WTC11 (cell line): ENCODE measurements around the gene MARVELD1. TPM values are rescaled to one million over a fixed set of nuclear protein-coding genes. Genes with fewer than 3 reads are reported as not detected.

Source experiments
- ATAC-seq: fragments of 200-7000 bp; cut with Tn5 transposase; 2 replicates; pipeline ENCODE4 v1.10.0; 2021; ENCODE audit warnings: mild to moderate bottlenecking, moderate library complexity
- CTCF ChIA-PET: fragments of 300-600 bp; sonication (Branson Sonifier 250); formaldehyde crosslinking; loops from one replicate; lab custom pipeline; 2021; ENCODE audit warnings: antibody characterized with exemption; lab: Charles Lee
- POLR2A ChIA-PET: fragments of 350-600 bp; sonication (Branson Sonifier 250); formaldehyde crosslinking; loops from one replicate; lab custom pipeline; 2021; ENCODE audit warnings: antibody characterized with exemption; lab: Charles Lee
- DNase-seq: peaks from one replicate; pipeline ENCODE4 v3.0.0; 2021; ENCODE audit warnings: low spot score
- H3K27ac Mint-ChIP-seq: 2 replicates; pipeline ENCODE4 v1.8.0; 2021; ENCODE audit warnings: mixed read lengths
- H3K27me3 Mint-ChIP-seq: 2 replicates; pipeline ENCODE4 v1.8.0; 2021; ENCODE audit warnings: low read depth, mild to moderate bottlenecking, moderate library complexity, mixed read lengths
- H3K36me3 Mint-ChIP-seq: 2 replicates; pipeline ENCODE4 v1.8.0; 2021; ENCODE audit warnings: mixed read lengths
- H3K4me1 Mint-ChIP-seq: 2 replicates; pipeline ENCODE4 v1.8.0; 2022; ENCODE audit warnings: mixed read lengths
- H3K4me3 Mint-ChIP-seq: 2 replicates; pipeline ENCODE4 v1.8.0; 2021; ENCODE audit warnings: mild to moderate bottlenecking, moderate library complexity, mixed read lengths
- H3K9me3 Mint-ChIP-seq: 2 replicates; pipeline ENCODE4 v1.8.0; 2021; ENCODE audit warnings: mixed read lengths
- GTF2I ChIP-seq: fragments of 250-450 bp; sonication (Bioruptor Pico); conservative IDR thresholded peaks from 2 replicates; pipeline ENCODE4 v1.4.0; 2021; ENCODE audit warnings: mild to moderate bottlenecking
- NR2C2 ChIP-seq: sonication (generic); formaldehyde crosslinking; IDR thresholded peaks from 2 replicates; pipeline ENCODE4 v1.8.0; 2022; ENCODE audit warnings: mild to moderate bottlenecking, missing genetic modification reagents
- RORB ChIP-seq: fragments of 250-450 bp; sonication (Bioruptor Pico); IDR thresholded peaks from 2 replicates; pipeline ENCODE4 v1.9.0; 2021; ENCODE audit warnings: mild to moderate bottlenecking
- SP1 ChIP-seq: sonication (generic); formaldehyde crosslinking; conservative IDR thresholded peaks from 2 replicates; pipeline ENCODE4 v1.8.1; 2022; ENCODE audit warnings: missing genetic modification reagents
- TCF7 ChIP-seq: sonication (generic); formaldehyde crosslinking; IDR thresholded peaks from 2 replicates; pipeline ENCODE4 v1.8.0; 2022; ENCODE audit warnings: mild to moderate bottlenecking, low read depth, missing genetic modification reagents, moderate library complexity
- ZNF263 ChIP-seq: sonication (generic); formaldehyde crosslinking; IDR thresholded peaks from 2 replicates; pipeline ENCODE4 v1.8.1; 2022; ENCODE audit warnings: low read depth, mild to moderate bottlenecking, moderate library complexity, missing genetic modification reagents
- ZNF396 ChIP-seq: fragments of 250-450 bp; sonication (Bioruptor Pico); IDR thresholded peaks from 2 replicates; pipeline ENCODE4 v1.8.0; 2021; ENCODE audit warnings: mild to moderate bottlenecking, moderate library complexity, borderline replicate concordance
- ZNF416 ChIP-seq: fragments of 250-450 bp; sonication (Bioruptor Pico); IDR thresholded peaks from 2 replicates; pipeline ENCODE4 v1.9.0; 2021; ENCODE audit warnings: mild to moderate bottlenecking, inconsistent platforms
- ZNF671 ChIP-seq: fragments of 250-450 bp; sonication (Bioruptor Pico); IDR thresholded peaks from 2 replicates; pipeline ENCODE4 v1.8.0; 2021; ENCODE audit warnings: mild to moderate bottlenecking
- total RNA-seq: library from RNA; stranded (reverse); gene quantifications from 3 replicates; pipeline ENCODE4 v1.2.3, GENCODE V29; 2021
- TF ChIP-seq, protein P1 (sequence below): sonication (generic); formaldehyde crosslinking; IDR thresholded peaks from 2 replicates; pipeline ENCODE4 v1.8.1; 2022; ENCODE audit warnings: missing genetic modification reagents, borderline replicate concordance
- TF ChIP-seq, protein P2 (sequence below): fragments of 200-600 bp; IDR thresholded peaks from 2 replicates; pipeline ENCODE4 v1.8.0; 2022; ENCODE audit warnings: antibody characterized with exemption
- TF ChIP-seq, protein P3 (sequence below): fragments of 250-450 bp; sonication (Bioruptor Pico); IDR thresholded peaks from 2 replicates; pipeline ENCODE4 v1.9.0; 2021; ENCODE audit warnings: mild to moderate bottlenecking
- TF ChIP-seq, protein P4 (sequence below): sonication (generic); formaldehyde crosslinking; IDR thresholded peaks from 2 replicates; pipeline ENCODE4 v1.8.1; 2022; ENCODE audit warnings: low read depth, mild to moderate bottlenecking, moderate library complexity, missing genetic modification reagents, borderline replicate concordance
- TF ChIP-seq, protein P5 (sequence below): sonication (generic); formaldehyde crosslinking; conservative IDR thresholded peaks from 2 replicates; pipeline ENCODE4 v1.8.1; 2023; ENCODE audit warnings: mild to moderate bottlenecking, low read depth, missing genetic modification reagents, moderate library complexity
- TF ChIP-seq, protein P6 (sequence below): sonication (generic); formaldehyde crosslinking; IDR thresholded peaks from 2 replicates; pipeline ENCODE4 v1.8.0; 2022; ENCODE audit warnings: mild to moderate bottlenecking, missing genetic modification reagents
- TF ChIP-seq, protein P7 (sequence below): fragments of 250-450 bp; sonication (Bioruptor Pico); IDR thresholded peaks from 2 replicates; pipeline ENCODE4 v1.9.0; 2021; ENCODE audit warnings: mild to moderate bottlenecking, borderline replicate concordance

The MARVELD1 gene
- total RNA-seq, 1 experiment from 2014 or later, result 37.7 TPM

DNA sequence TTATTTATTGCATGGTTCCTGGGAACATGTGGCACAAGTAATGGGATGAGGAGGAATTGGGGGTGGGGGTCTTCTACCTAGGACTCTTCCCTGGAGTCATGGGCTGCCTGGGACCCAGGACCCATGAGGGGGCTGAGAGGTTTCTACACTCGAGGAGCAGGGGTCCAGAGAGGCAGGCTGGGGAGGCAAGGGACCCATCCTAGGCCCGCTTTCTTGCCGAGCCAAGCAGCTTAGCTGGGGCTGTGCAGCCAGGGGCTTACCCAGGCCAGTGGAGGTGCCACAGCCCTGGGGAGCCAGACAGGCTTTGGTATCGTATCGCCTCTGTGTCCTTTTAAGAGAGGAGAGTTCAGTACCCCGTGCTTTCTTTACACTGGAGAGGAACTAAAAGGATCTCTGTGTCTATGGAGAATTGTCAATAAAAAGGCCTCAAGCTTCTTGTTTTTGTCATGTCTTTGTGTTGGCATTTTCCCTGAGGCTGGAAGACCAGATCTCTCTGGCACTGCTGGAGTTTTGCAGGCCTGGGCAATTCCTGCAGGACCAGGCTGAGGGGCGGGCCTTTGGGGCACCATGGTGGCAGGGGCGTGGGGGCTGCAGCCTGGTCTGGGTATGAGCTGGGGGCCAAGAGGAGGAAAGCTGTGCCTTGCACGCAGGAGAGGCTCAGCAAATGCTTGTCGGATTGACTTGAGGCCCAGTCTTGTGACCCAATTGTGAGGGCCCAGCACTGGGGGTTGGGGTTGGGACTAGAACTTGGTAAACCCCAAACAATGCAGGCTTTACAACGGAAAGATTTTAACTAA, 47.1 kb downstream of the MARVELD1 start (continued):
- TF ChIP-seq, protein P1, sequence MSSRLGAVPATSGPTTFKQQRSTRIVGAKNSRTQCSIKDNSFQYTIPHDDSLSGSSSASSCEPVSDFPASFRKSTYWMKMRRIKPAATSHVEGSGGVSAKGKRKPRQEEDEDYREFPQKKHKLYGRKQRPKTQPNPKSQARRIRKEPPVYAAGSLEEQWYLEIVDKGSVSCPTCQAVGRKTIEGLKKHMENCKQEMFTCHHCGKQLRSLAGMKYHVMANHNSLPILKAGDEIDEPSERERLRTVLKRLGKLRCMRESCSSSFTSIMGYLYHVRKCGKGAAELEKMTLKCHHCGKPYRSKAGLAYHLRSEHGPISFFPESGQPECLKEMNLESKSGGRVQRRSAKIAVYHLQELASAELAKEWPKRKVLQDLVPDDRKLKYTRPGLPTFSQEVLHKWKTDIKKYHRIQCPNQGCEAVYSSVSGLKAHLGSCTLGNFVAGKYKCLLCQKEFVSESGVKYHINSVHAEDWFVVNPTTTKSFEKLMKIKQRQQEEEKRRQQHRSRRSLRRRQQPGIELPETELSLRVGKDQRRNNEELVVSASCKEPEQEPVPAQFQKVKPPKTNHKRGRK (CRISPR knock-in tag), result no peak
- no peak for TF ChIP-seq SP1 (CRISPR knock-in tag)

DNA sequence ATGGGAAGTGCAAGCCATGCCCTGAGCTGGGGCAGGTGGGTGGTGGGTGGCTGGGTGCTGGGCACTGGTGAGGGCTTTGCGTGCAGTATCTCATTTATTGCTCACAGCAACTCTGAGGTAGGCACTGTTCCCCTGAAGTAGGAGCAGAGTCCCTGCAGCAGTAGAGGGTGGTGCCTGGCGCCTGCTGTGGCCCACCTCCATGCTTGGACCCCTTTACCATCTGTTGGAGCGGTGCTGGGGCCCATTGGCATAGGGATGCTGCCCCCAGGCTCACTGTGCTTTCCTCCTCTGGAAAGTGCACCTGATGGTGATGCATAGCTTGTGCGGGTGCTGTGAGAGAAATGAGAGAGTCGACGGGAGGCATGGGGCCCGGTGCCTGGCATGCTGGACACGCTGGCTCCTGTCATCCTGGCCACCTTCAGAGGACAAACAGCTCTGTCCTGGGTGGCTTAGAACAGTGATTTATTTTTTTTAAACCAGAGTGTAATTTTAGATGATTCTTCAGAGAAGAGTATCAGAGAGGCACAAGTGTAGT, 47.9 kb downstream of the MARVELD1 start:
- DNase-seq (no peak), ATAC-seq (no peak)
- ChIA-PET CTCF (interaction anchor here (2.2 to 3.1 kb wide), 3 partner anchors 31 to 108 kb away, joined by 10 to 11 read pairs (median 10); no protein-coding TSS in a partner anchor), POLR2A (no interaction called here)
- Mint-ChIP-seq H3K4me1 (peaks cover 17% of the 10 kb centered on the region), H3K27ac (no peak overlapping the region), H3K4me3 (no peak overlapping the region), H3K9me3 (no peaks in the 10 kb centered on the region), H3K27me3 (no peaks in the 10 kb centered on the region), H3K36me3 (peaks cover 20% of the 10 kb centered on the region)
- TF ChIP-seq, protein P2, sequence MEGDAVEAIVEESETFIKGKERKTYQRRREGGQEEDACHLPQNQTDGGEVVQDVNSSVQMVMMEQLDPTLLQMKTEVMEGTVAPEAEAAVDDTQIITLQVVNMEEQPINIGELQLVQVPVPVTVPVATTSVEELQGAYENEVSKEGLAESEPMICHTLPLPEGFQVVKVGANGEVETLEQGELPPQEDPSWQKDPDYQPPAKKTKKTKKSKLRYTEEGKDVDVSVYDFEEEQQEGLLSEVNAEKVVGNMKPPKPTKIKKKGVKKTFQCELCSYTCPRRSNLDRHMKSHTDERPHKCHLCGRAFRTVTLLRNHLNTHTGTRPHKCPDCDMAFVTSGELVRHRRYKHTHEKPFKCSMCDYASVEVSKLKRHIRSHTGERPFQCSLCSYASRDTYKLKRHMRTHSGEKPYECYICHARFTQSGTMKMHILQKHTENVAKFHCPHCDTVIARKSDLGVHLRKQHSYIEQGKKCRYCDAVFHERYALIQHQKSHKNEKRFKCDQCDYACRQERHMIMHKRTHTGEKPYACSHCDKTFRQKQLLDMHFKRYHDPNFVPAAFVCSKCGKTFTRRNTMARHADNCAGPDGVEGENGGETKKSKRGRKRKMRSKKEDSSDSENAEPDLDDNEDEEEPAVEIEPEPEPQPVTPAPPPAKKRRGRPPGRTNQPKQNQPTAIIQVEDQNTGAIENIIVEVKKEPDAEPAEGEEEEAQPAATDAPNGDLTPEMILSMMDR, result no peak
- no peak for TF ChIP-seq ZNF671 (CRISPR knock-in tag)
- TF ChIP-seq, protein P3, sequence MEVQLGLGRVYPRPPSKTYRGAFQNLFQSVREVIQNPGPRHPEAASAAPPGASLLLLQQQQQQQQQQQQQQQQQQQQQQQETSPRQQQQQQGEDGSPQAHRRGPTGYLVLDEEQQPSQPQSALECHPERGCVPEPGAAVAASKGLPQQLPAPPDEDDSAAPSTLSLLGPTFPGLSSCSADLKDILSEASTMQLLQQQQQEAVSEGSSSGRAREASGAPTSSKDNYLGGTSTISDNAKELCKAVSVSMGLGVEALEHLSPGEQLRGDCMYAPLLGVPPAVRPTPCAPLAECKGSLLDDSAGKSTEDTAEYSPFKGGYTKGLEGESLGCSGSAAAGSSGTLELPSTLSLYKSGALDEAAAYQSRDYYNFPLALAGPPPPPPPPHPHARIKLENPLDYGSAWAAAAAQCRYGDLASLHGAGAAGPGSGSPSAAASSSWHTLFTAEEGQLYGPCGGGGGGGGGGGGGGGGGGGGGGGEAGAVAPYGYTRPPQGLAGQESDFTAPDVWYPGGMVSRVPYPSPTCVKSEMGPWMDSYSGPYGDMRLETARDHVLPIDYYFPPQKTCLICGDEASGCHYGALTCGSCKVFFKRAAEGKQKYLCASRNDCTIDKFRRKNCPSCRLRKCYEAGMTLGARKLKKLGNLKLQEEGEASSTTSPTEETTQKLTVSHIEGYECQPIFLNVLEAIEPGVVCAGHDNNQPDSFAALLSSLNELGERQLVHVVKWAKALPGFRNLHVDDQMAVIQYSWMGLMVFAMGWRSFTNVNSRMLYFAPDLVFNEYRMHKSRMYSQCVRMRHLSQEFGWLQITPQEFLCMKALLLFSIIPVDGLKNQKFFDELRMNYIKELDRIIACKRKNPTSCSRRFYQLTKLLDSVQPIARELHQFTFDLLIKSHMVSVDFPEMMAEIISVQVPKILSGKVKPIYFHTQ (CRISPR knock-in tag), result no peak
- TF ChIP-seq ZNF396, result no peak
- TF ChIP-seq ZNF416 (CRISPR knock-in tag), result no peak

DNA sequence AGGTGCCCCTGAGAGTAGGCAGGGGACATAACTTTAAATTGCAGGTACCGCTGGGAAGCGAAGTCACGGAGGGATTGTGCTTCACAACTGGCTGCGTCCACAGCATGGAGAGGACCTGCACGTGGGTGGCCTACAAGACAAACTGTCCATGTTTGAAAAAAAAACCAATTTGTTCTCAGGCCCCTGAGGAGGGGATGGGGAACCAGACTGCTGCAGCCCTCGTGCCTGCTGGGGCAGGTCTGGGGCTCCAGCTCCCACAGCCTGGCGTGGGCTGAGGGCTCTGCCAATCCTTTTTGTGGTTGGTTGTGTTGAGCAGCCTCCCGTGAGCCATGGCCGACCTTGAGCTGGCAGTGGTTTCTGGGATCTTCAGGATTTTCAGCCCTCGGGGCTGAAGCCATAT, 48.5 kb downstream of the MARVELD1 start:
- DNase-seq, result no peak
- ChIA-PET POLR2A (interaction anchor here (1.1 kb wide), 1 partner anchor 75 kb away, joined by 3 read pairs; the partner anchor contains the start of gene AVPI1), CTCF (interaction anchor here (0.7 to 3.1 kb wide), 13 partner anchors 10 to 279 kb away, joined by 3 to 13 read pairs (median 6); partner anchors contain the start of genes AVPI1 and SFRP5)
- Mint-ChIP-seq H3K27me3 (no peaks in the 10 kb centered on the region), H3K4me3 (no peak overlapping the region), H3K9me3 (no peaks in the 10 kb centered on the region), H3K36me3 (peaks cover 14% of the 10 kb centered on the region), H3K4me1 (peaks cover 17% of the 10 kb centered on the region), H3K27ac (no peak overlapping the region)
- ATAC-seq, result no peak
- no peak for TF ChIP-seq ZNF263
- TF ChIP-seq NR2C2 (CRISPR knock-in tag), result no peak
- TF ChIP-seq, protein P4, sequence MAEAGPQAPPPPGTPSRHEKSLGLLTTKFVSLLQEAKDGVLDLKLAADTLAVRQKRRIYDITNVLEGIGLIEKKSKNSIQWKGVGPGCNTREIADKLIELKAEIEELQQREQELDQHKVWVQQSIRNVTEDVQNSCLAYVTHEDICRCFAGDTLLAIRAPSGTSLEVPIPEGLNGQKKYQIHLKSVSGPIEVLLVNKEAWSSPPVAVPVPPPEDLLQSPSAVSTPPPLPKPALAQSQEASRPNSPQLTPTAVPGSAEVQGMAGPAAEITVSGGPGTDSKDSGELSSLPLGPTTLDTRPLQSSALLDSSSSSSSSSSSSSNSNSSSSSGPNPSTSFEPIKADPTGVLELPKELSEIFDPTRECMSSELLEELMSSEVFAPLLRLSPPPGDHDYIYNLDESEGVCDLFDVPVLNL (CRISPR knock-in tag), result no peak
- TF ChIP-seq ZNF671 (CRISPR knock-in tag), result no peak
- TF ChIP-seq, protein P5, sequence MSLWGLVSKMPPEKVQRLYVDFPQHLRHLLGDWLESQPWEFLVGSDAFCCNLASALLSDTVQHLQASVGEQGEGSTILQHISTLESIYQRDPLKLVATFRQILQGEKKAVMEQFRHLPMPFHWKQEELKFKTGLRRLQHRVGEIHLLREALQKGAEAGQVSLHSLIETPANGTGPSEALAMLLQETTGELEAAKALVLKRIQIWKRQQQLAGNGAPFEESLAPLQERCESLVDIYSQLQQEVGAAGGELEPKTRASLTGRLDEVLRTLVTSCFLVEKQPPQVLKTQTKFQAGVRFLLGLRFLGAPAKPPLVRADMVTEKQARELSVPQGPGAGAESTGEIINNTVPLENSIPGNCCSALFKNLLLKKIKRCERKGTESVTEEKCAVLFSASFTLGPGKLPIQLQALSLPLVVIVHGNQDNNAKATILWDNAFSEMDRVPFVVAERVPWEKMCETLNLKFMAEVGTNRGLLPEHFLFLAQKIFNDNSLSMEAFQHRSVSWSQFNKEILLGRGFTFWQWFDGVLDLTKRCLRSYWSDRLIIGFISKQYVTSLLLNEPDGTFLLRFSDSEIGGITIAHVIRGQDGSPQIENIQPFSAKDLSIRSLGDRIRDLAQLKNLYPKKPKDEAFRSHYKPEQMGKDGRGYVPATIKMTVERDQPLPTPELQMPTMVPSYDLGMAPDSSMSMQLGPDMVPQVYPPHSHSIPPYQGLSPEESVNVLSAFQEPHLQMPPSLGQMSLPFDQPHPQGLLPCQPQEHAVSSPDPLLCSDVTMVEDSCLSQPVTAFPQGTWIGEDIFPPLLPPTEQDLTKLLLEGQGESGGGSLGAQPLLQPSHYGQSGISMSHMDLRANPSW (CRISPR knock-in tag), result no peak
- TF ChIP-seq, protein P6, sequence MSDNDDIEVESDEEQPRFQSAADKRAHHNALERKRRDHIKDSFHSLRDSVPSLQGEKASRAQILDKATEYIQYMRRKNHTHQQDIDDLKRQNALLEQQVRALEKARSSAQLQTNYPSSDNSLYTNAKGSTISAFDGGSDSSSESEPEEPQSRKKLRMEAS, result no peak
- no peak for TF ChIP-seq TCF7 (CRISPR knock-in tag)
- no peak for TF ChIP-seq GTF2I (CRISPR knock-in tag)
- TF ChIP-seq, protein P7, sequence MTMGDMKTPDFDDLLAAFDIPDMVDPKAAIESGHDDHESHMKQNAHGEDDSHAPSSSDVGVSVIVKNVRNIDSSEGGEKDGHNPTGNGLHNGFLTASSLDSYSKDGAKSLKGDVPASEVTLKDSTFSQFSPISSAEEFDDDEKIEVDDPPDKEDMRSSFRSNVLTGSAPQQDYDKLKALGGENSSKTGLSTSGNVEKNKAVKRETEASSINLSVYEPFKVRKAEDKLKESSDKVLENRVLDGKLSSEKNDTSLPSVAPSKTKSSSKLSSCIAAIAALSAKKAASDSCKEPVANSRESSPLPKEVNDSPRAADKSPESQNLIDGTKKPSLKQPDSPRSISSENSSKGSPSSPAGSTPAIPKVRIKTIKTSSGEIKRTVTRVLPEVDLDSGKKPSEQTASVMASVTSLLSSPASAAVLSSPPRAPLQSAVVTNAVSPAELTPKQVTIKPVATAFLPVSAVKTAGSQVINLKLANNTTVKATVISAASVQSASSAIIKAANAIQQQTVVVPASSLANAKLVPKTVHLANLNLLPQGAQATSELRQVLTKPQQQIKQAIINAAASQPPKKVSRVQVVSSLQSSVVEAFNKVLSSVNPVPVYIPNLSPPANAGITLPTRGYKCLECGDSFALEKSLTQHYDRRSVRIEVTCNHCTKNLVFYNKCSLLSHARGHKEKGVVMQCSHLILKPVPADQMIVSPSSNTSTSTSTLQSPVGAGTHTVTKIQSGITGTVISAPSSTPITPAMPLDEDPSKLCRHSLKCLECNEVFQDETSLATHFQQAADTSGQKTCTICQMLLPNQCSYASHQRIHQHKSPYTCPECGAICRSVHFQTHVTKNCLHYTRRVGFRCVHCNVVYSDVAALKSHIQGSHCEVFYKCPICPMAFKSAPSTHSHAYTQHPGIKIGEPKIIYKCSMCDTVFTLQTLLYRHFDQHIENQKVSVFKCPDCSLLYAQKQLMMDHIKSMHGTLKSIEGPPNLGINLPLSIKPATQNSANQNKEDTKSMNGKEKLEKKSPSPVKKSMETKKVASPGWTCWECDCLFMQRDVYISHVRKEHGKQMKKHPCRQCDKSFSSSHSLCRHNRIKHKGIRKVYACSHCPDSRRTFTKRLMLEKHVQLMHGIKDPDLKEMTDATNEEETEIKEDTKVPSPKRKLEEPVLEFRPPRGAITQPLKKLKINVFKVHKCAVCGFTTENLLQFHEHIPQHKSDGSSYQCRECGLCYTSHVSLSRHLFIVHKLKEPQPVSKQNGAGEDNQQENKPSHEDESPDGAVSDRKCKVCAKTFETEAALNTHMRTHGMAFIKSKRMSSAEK, result no peak
- no peak for TF ChIP-seq RORB (CRISPR knock-in tag)
